Upper lobe of left lung (tissue), 4 donors: ENCODE data around the gene WBP1.

Source experiments
- CTCF ChIP-seq, 6 experiments: fragments of 450-650 bp in 4 of 6; fragments of 200-600 bp in 2 of 6; sonication (generic) in 2 of 6; IDR thresholded peaks; one replicate each; pipeline ENCODE4 v1.5.1; 2016 to 2019; ENCODE audit warnings: antibody characterized with exemption in 6 of 6
- EP300 ChIP-seq, 4 donors: sonication (generic); formaldehyde crosslinking; IDR thresholded peaks; one replicate each; pipeline ENCODE4 v1.5.1; 2017; ENCODE audit warnings: antibody characterized with exemption in 4 of 4, control low read depth in 2 of 4
- POLR2A ChIP-seq, 4 donors: fragments of 450-650 bp; IDR thresholded peaks; one replicate each; pipeline ENCODE4 v1.5.1; 2016 to 2017; ENCODE audit warnings: antibody characterized with exemption in 4 of 4, mild to moderate bottlenecking in 2 of 4
- POLR2AphosphoS5 ChIP-seq, 2 donors: sonication (generic); formaldehyde crosslinking; IDR thresholded peaks; one replicate each; pipeline ENCODE4 v1.5.1; 2017; ENCODE audit warnings: antibody characterized with exemption in 2 of 2

GRCh38 chr2:74458132-74458937, at the start of gene WBP1:
- TF ChIP-seq CTCF (IDR thresholded peaks at IDR 0.05) (no peak), POLR2AphosphoS5 (IDR thresholded peaks at IDR 0.05) (peak; percentile 7 to 75), EP300 (IDR thresholded peaks at IDR 0.05) (no peak), POLR2A (IDR thresholded peaks at IDR 0.05) (peak in 3 of 4 donors; percentile 8 to 71 (median 14))
